ENCODE data around the gene CEP20.

Gene CEP20

GRCh38 chr16:15897121-15897780 lies 8.8 kb upstream of the CEP20 start:
- FAIRE-seq: no peak

GRCh38 chr16:15894571-15895374 lies 6.4 kb upstream of the CEP20 start:
- FAIRE-seq: no peak

GRCh38 chr16:15891508-15891907 lies 3.1 kb upstream of the CEP20 start:
- no peak for FAIRE-seq

- no peak for FAIRE-seq
Measured at GRCh38 chr16:15887283-15887682, 1.1 kb downstream of the CEP20 start.

- no peak for FAIRE-seq
Measured at GRCh38 chr16:15886078-15886477, 2.3 kb downstream of the CEP20 start.

GRCh38 chr16:15885560-15886001 lies 2.8 kb downstream of the CEP20 start:
- FAIRE-seq: no peak

GRCh38 chr16:15882563-15882962 lies 5.8 kb downstream of the CEP20 start:
- FAIRE-seq: no peak

- no peak for FAIRE-seq
Measured at GRCh38 chr16:15881794-15882379, 6.5 kb downstream of the CEP20 start.

GRCh38 chr16:15880434-15881308 lies 7.7 kb downstream of the CEP20 start:
- no peak for FAIRE-seq

GRCh38 chr16:15879255-15879811 lies 9.1 kb downstream of the CEP20 start:
- FAIRE-seq: no peak

GRCh38 chr16:15876503-15876902 lies 11.9 kb downstream of the CEP20 start:
- FAIRE-seq: no peak

GRCh38 chr16:15874745-15875314 lies 13.6 kb downstream of the CEP20 start:
- FAIRE-seq: peak; percentile 80

- FAIRE-seq: no peak
Measured at GRCh38 chr16:15873737-15874136, 14.7 kb downstream of the CEP20 start.

- FAIRE-seq: no peak
Measured at GRCh38 chr16:15873301-15873700, 15.1 kb downstream of the CEP20 start.

- no peak for FAIRE-seq
Measured at GRCh38 chr16:15870011-15870410, 18.4 kb downstream of the CEP20 start.

GRCh38 chr16:15866451-15866850 lies 22.0 kb downstream of the CEP20 start:
- no peak for FAIRE-seq

GRCh38 chr16:15865742-15866141 lies 22.7 kb downstream of the CEP20 start:
- FAIRE-seq: no peak

- FAIRE-seq: no peak
Measured at GRCh38 chr16:15864939-15865338, 23.5 kb downstream of the CEP20 start.

GRCh38 chr16:15861996-15862395 lies 26.4 kb downstream of the CEP20 start:
- FAIRE-seq: no peak

GRCh38 chr16:15858921-15859668 lies 29.3 kb downstream of the CEP20 start:
- FAIRE-seq: no peak

Measured in A204.1 (cell line).